HG02610 (cell line): ENCODE results near the gene TRABD2B.

Source experiments
- ATAC-seq: cut with Tn5 transposase; IDR thresholded peaks from one replicate; pipeline ENCODE4 v1.9.1; 2021; ENCODE audit warnings: mild to moderate bottlenecking, moderate library complexity; ENCODE audit not compliant: unreplicated experiment

The TRABD2B gene

GRCh38 chr1:47886141-47886540 is 111.0 kb downstream of the TRABD2B start:
- ATAC-seq, result no peak

GRCh38 chr1:47885062-47885830 is 111.9 kb downstream of the TRABD2B start:
- ATAC-seq, result no peak

- no peak for ATAC-seq
These were observed 113.2 kb downstream of the TRABD2B start for GRCh38 chr1:47883963-47884362.

GRCh38 chr1:47881505-47882442 is 115.4 kb downstream of the TRABD2B start:
- ATAC-seq, result no peak

- no peak for ATAC-seq
These were observed 120.6 kb downstream of the TRABD2B start for GRCh38 chr1:47876587-47876963.

- no peak for ATAC-seq
These were observed 121.2 kb downstream of the TRABD2B start for GRCh38 chr1:47875831-47876586.

GRCh38 chr1:47875036-47875435 is 122.1 kb downstream of the TRABD2B start:
- no peak for ATAC-seq

- ATAC-seq, result no peak
These were observed 123.8 kb downstream of the TRABD2B start for GRCh38 chr1:47873337-47873736.

GRCh38 chr1:47872886-47873285 is 124.3 kb downstream of the TRABD2B start:
- no peak for ATAC-seq

GRCh38 chr1:47871799-47872353 is 125.3 kb downstream of the TRABD2B start:
- ATAC-seq, result no peak

GRCh38 chr1:47870946-47871676 is 126.1 kb downstream of the TRABD2B start:
- ATAC-seq, result no peak

- no peak for ATAC-seq
These were observed 126.7 kb downstream of the TRABD2B start for GRCh38 chr1:47870480-47870879.

GRCh38 chr1:47868348-47868676 is 128.9 kb downstream of the TRABD2B start:
- ATAC-seq, result no peak

- ATAC-seq, result no peak
These were observed 129.5 kb downstream of the TRABD2B start for GRCh38 chr1:47867438-47868347.

GRCh38 chr1:47866601-47867437 is 130.4 kb downstream of the TRABD2B start:
- no peak for ATAC-seq

GRCh38 chr1:47865881-47866535 is 131.2 kb downstream of the TRABD2B start:
- ATAC-seq, result no peak

- no peak for ATAC-seq
These were observed 138.0 kb downstream of the TRABD2B start for GRCh38 chr1:47859092-47859743.
